ENCODE measurements around the gene BBS12.

GRCh38 chr4:122742933-122743829 lies 10.7 kb downstream of the BBS12 start:
- TF ChIP-seq CTCF (conservative IDR thresholded peaks at IDR 0.05 in 1 of 2, IDR thresholded peaks at IDR 0.05 in 1 of 2; ENCODE audit: low read depth in 1 of 2, low read length in 2 of 2): no peak
- no peak for TF ChIP-seq EZH2 (IDR thresholded peaks at IDR 0.05; ENCODE audit: low read length, missing control alignments)

All from fibroblast of lung (primary cell).